Activated CD4-positive, alpha-beta T cell treated with anti-CD3 and anti-CD28 coated beads, Interleukin-2, amount 10 ng/mL, durations not matched to agents 7 days and 5 days (primary cell): Measurements from ENCODE around the gene DNAH8. TPM values are rescaled to one million over a fixed set of nuclear protein-coding genes. Genes with fewer than 3 reads are reported as not detected.
A peak's percentile ranks its signal among the peaks of the same experiment; 100 is the strongest.

Experiments used
- CTCF ChIA-PET: fragments of 350-600 bp; sonication (Branson Sonifier 250); formaldehyde crosslinking; loops from one replicate; lab custom pipeline; 2021; ENCODE audit warnings: antibody characterized with exemption; lab: Charles Lee
- POLR2A ChIA-PET: fragments of 350-600 bp; sonication (Branson Sonifier 250); formaldehyde crosslinking; loops from one replicate; lab custom pipeline; 2021; ENCODE audit warnings: antibody characterized with exemption; lab: Charles Lee
- DNase-seq: peaks from one replicate; pipeline ENCODE4 v3.0.0-alpha.2; 2020
- H3K27ac Mint-ChIP-seq: one replicate; pipeline ENCODE4 v1.8.0; 2021; ENCODE audit warnings: mild to moderate bottlenecking, moderate library complexity, mixed read lengths
- H3K27me3 Mint-ChIP-seq: one replicate; pipeline ENCODE4 v1.8.0; 2021; ENCODE audit warnings: mixed read lengths
- H3K36me3 Mint-ChIP-seq: one replicate; pipeline ENCODE4 v1.8.0; 2021; ENCODE audit warnings: low read depth, mixed read lengths
- H3K4me1 Mint-ChIP-seq: one replicate; pipeline ENCODE4 v1.8.0; 2021; ENCODE audit warnings: mixed read lengths
- H3K4me3 Mint-ChIP-seq: one replicate; pipeline ENCODE4 v1.8.0; 2021; ENCODE audit warnings: mild to moderate bottlenecking, moderate library complexity, mixed read lengths
- H3K9me3 Mint-ChIP-seq: one replicate; pipeline ENCODE4 v1.8.0; 2021; ENCODE audit warnings: mixed read lengths
- total RNA-seq, 2 experiments: library from RNA; stranded (reverse); gene quantifications; one replicate each; pipeline ENCODE4 v1.2.3, GENCODE V29; 2021

Gene DNAH8
- total RNA-seq, 2 experiments from 2014 or later: 0.07 to 0.10 TPM

DNA sequence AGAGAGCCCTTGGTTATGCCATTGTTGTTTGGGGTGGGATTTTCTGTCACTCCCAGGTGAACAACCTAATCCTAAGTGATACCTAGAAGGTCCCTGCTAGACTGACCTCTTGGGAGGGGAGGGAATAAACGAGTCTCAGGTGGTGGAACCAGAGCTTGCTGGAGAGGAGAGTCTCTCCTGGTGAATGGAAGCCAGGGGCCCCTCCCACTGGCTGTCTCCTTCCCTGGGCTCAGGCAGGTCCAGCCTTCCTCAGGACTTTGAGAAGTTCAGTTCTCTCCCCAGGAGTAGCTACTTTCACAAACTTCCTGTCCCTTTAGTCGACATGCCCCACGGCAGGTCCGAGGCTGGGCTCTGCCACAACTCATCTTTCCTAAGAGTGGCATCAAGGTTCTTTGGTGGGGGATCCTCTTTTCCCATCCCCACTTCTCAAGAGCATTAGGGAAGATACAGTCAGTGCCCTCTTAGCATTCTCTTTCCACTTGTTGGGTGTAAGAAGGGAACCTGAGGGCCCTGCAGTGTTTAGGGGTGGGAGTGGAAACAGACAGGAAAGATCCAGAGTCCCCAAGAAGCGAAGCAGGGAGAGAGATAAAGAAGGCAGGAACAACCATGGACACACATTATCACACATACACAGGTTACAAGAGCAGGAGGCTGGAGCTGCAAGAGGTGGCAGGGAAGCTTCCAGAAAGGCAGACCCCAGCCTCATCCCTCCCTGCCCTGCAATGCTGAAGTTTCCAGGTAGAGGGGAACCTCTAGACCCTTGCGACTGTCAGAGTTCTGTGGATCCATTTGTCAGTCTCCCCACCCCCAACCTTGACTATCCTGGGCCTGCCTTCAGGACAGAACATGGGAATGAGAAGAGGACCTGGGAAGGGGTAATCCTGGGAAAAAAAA, 332.6 kb downstream of the DNAH8 start:
- Mint-ChIP-seq H3K27me3 (peaks cover 38% of the 10 kb centered on the region), H3K4me1 (peaks cover 20% of the 10 kb centered on the region), H3K27ac (peak overlapping the region; percentile 63), H3K9me3 (no peaks in the 10 kb centered on the region), H3K4me3 (peak overlapping the region; percentile 25), H3K36me3 (no peaks in the 10 kb centered on the region)
- no peak for DNase-seq
- ChIA-PET POLR2A (no interaction called here), CTCF (no interaction called here)

DNA sequence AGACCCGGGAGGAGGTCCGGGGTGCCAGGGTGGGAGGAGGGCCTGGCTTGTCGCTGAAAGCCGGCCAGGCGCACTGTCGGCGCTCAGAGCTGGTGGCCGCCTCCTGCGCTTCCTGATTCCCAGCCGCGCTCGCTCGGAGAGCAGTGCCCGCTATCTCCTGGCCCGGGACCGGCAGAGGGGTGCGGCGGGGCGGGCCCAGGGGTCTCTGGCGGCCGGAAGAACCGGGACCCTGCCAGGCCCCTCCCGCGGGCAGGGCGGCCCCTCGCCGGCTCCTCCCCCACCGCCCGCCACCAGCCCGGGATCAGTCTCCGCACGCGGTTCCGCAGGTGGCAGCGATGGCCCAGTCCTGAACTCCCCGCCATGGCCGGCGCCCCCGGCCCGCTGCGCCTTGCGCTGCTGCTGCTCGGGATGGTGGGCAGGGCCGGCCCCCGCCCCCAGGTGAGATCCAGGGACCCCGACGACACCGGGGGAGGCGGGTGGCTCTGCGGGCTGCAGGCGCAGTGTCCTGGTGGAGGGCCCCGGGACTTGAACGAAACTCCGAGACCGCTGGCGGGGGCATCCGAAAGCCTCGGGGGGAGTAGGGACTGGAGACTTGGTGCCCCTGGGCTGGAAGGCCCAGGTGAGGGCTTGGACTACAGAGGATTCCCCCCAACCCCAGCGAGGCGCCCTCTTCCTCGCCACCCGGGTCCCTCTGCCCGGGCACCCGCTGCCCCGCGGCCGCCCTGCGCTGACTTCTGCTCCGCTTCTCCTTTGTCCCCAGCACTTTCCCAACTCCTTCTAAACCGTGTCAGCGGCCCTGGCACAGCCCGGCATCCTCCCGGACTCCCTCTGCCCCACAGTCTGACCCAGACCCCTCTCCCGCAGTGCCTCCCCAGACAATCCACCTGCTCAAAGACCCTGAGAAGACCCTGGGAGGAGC, 333.6 kb downstream of the DNAH8 start, which contains the start of gene GLP1R:
GLP1R (plus strand) TSS at position 301 of the 919 bp plus-strand sequence; CDS start at position 361, 60 bp downstream.
- H3K27ac Mint-ChIP-seq: peak within 1 kb of the TSS; percentile 63
- H3K9me3 Mint-ChIP-seq: no peaks in the 10 kb centered on the region
- H3K4me3 Mint-ChIP-seq: peak within 1 kb of the TSS; percentile 25
- CTCF ChIA-PET: no interaction called here
- DNase-seq: no peak
- peaks cover 38% of the 10 kb centered on the region for H3K27me3 Mint-ChIP-seq
- no peaks in the 10 kb centered on the region for H3K36me3 Mint-ChIP-seq
- POLR2A ChIA-PET: no interaction called here
- H3K4me1 Mint-ChIP-seq: peaks cover 20% of the 10 kb centered on the region

DNA sequence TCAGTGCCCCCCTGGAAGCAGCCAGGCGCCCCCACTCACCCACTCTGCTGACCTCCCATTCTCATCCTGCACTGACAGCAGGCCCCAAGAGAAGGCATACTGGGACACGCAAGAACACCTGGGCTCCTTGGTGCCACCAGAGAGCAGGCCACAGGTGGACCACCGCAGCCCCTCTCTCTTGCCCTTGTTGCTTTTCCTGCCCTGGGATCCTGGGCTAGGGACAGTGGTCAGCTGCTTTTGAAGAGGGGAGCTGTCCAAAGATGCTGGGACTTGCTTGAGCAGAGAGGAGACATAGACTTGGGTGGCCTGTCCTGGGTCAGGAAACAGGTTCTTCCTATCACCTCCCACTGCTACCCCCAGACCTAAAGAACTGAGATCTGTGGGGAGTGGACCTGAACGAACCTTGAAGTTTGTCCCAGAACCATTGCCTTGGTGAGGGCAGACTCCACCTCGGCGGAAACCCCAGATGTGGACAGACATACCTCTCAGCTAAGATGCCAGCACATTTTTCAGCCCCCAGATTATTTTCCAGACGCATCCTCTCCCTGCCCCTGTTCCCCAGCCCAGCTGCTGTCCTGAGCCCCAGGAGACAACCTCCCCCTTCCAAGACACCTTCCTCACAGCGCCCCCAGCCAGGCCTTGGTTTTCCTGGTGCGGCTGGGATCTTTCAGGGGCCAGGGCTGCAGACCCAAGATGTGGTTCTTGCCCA, 334.6 kb downstream of the DNAH8 start:
- CTCF ChIA-PET: interaction anchor here (1.0 to 2.1 kb wide), 3 partner anchors 9 to 38 kb away, joined by 3 to 7 read pairs (median 7); no protein-coding TSS in a partner anchor
- H3K4me3 Mint-ChIP-seq: no peak overlapping the region
- peaks cover 38% of the 10 kb centered on the region for H3K27me3 Mint-ChIP-seq
- no peak overlapping the region for H3K27ac Mint-ChIP-seq
- H3K4me1 Mint-ChIP-seq: peaks cover 20% of the 10 kb centered on the region
- DNase-seq: no peak
- H3K36me3 Mint-ChIP-seq: no peaks in the 10 kb centered on the region
- no peaks in the 10 kb centered on the region for H3K9me3 Mint-ChIP-seq
- POLR2A ChIA-PET: no interaction called here

DNA sequence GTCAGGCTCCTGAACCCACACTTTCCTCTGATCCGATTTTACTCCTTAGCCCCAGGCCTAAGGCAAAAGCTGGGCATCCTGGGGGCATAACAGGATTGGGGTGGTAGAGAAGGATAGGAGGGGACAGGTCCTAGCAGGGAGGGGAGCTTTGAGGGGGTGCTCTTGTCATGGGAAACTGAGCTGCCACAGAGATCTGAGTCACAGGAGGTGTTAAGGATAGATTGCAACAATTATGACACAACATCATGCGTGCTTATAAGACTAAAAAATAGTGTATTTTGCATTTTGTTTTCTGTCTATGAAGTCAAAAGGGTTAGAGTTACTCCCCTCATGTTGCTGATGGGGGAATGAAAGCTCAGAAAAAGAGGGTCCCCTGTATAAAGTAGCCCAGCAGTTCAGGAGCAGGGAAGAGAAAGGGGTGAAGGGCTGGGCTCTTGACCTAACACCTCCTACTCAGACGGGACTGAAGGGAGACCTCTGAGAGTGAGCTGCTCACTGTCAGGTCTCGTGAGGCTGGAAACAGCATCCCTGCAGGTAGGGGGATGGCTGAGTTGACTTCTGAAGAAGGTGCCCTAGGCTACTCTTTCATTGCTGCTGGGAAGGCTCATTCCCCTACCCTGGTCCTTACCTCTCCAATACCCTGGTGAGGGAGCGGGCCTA, 335.5 kb downstream of the DNAH8 start:
- Mint-ChIP-seq H3K9me3 (no peaks in the 10 kb centered on the region), H3K36me3 (no peaks in the 10 kb centered on the region), H3K4me1 (peaks cover 20% of the 10 kb centered on the region), H3K4me3 (no peak overlapping the region), H3K27me3 (peaks cover 38% of the 10 kb centered on the region), H3K27ac (no peak overlapping the region)
- no peak for DNase-seq
- POLR2A ChIA-PET: no interaction called here
- CTCF ChIA-PET: interaction anchor here (1.0 to 2.1 kb wide), 4 partner anchors 10 to 38 kb away, joined by 3 to 7 read pairs (median 6); no protein-coding TSS in a partner anchor

DNA sequence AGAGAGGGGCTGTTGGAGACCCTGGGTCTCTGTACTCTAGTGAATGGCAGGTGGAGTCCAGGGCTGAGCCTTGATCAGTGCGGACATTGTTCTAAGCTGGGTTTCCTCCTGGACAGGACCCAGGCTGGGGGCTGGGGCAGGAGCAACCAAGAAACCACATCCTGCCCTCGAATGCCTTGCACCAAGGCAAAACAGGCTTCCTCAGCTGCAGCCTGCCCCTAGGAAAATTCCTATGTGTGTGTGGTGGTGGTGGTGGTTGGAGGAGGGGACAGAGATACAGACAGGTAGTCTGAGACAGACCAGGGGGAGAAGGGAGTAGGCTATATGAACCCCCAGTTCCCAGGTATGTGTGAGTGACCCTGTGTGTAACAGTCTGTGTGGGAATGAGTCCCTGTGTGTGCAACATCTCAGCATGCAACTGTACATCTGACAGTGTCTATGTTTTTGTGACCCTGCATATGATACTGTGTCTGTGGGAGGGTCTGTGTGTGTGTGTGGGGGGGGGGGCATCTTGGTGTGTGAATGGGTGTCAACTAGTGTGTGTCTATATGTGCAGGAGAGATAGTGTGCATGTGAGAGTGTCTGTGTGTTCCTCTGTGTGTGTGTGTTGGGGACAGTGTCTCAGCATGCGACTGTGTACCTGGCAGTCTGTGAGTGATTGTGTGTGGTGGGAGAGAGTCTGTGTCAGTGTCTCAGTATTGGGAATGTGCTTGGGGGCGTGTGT, 336.4 kb downstream of the DNAH8 start:
- Mint-ChIP-seq H3K4me3 (no peak overlapping the region), H3K27me3 (peaks cover 32% of the 10 kb centered on the region), H3K4me1 (peaks cover 20% of the 10 kb centered on the region), H3K36me3 (no peaks in the 10 kb centered on the region), H3K27ac (no peak overlapping the region), H3K9me3 (no peaks in the 10 kb centered on the region)
- ChIA-PET POLR2A (no interaction called here), CTCF (interaction anchor here (1.7 to 2.1 kb wide), 2 partner anchors 9 to 22 kb away, joined by 5 to 7 read pairs; no protein-coding TSS in a partner anchor)
- no peak for DNase-seq

DNA sequence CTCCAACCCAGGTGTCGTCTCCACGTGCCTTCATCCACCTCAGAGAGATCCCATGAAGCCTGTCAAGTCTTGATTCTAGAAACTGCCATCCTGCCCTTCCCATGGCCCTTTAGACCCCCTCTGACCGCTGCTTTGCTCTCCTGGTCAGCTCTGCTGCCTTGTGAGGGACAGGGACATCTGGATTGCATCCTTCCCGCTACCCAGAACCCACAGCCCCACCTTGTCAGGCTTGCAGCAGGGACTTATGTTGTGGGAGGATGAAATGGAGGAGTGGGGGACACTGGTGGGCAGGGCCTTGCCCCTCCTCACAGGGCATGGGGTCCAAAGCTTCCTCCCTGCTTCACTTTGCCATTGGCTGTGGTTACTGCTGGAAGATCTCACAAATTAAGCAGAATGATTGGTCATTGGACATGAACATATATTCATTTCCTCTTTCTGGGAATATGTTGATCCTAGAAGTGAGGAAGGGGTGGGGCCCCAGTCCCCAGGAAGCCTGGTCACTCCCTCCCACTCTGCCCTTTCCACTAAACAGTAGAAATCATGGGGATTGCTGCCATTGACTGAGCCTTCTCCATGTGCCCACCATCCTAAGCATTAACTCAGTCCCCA, 338.0 kb downstream of the DNAH8 start:
- POLR2A ChIA-PET: no interaction called here
- H3K4me1 Mint-ChIP-seq: peaks cover 18% of the 10 kb centered on the region
- CTCF ChIA-PET: no interaction called here
- H3K36me3 Mint-ChIP-seq: no peaks in the 10 kb centered on the region
- no peaks in the 10 kb centered on the region for H3K9me3 Mint-ChIP-seq
- no peak overlapping the region for H3K4me3 Mint-ChIP-seq
- H3K27me3 Mint-ChIP-seq: peaks cover 17% of the 10 kb centered on the region
- DNase-seq: no peak
- no peak overlapping the region for H3K27ac Mint-ChIP-seq

DNA sequence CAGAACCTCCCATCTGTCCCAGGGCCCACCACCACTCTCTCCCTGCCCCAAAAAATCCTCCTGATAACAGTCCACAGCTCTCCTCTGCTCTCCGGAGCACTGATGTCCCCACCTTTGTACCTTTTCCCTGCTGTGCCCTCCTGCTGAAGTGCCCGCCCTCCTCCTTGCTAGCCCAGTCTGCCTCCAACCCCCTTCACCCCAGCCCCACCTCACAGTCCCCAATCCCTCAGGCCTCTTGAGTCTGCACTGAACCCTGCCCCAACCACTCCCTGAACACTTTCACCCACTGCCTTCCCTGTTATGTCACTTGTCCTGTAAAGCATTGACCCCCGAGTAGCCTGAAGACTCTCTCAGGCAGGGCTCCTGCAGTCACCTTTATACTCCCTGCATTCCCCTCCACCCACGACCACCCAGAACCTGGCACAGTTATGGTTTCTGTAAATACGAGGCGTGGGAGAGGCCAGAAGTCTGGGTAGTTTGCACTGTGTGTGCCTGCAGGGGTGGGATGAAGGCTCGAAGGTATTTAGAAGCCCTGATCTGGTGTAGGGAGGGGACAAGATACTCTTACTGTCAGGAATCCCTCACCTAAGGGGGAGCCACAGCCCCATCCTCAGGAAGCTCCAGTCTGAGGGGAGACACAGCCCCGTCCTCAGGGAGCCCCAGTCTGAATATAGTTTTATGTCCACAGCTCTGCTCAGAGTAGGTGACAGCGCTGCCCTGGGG, 338.9 kb downstream of the DNAH8 start:
- H3K4me3 Mint-ChIP-seq: no peak overlapping the region

DNA sequence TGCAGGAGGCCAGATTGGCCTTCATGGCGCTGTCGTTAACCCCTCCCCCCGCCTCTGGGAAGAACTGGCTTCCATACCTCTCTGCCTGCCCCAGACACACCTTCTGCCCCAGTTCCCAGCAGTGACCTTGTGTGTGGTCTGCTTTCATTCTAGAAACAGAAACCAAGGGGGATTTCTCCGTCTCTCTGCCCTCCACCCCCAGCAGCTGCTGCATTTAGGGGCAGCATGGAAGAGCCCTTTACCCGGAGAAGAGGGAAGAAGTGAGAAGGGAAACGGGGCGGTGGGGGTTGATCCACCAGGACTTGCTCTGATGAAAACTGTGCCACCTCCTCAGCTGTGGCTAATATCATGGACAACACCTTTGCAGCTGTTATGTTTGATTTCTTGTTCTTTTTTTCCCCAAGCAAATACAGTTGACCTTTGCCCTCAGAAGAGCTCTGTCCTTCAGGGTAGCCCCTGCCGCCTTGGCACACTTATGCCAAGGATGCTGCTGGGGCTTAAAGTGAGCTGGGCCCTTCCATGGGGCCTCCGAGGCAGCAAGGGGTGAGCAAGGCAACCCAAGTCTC, 339.5 kb downstream of the DNAH8 start:
- H3K9me3 Mint-ChIP-seq: no peaks in the 10 kb centered on the region
- H3K27me3 Mint-ChIP-seq: peaks cover 9% of the 10 kb centered on the region
- ChIA-PET POLR2A (no interaction called here), CTCF (interaction anchor here (1.3 kb wide), 1 partner anchor 20 kb away, joined by 4 read pairs; no protein-coding TSS in a partner anchor)
- H3K4me3 Mint-ChIP-seq: no peak overlapping the region
- no peak for DNase-seq
- no peak overlapping the region for H3K27ac Mint-ChIP-seq
- no peaks in the 10 kb centered on the region for H3K36me3 Mint-ChIP-seq
- H3K4me1 Mint-ChIP-seq: peaks cover 12% of the 10 kb centered on the region

More for the DNA sequence above, 338.9 kb downstream of the DNAH8 start:
- CTCF ChIA-PET: no interaction called here
- H3K9me3 Mint-ChIP-seq: no peaks in the 10 kb centered on the region
- no peaks in the 10 kb centered on the region for H3K36me3 Mint-ChIP-seq
- no peak for DNase-seq
- POLR2A ChIA-PET: no interaction called here
- no peak overlapping the region for H3K27ac Mint-ChIP-seq
- peaks cover 15% of the 10 kb centered on the region for H3K27me3 Mint-ChIP-seq
- peaks cover 18% of the 10 kb centered on the region for H3K4me1 Mint-ChIP-seq

DNA sequence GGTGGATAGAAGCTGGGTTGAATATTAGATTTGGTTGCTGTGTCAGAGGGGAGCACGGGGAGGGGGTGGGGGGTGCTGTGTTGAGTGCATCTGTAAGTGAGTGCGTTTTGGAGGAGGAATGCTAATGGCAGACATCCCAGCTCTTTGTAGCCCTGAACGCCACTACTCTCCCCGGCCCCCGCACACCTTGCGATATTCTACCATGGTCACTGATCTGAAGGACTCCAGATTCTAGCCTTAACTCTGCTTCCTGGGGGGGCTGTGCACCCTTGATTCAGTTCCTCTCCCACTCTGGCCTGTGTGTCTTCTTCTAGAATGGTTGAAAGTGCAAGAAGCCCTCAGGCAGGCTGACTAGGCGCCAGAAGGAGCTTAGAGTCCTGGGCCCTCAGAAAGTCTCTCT, 340.6 kb downstream of the DNAH8 start:
- no peaks in the 10 kb centered on the region for H3K9me3 Mint-ChIP-seq
- CTCF ChIA-PET: interaction anchor here (1.3 kb wide), 1 partner anchor 19 kb away, joined by 4 read pairs; no protein-coding TSS in a partner anchor
- H3K36me3 Mint-ChIP-seq: no peaks in the 10 kb centered on the region
- POLR2A ChIA-PET: no interaction called here
- no peaks in the 10 kb centered on the region for H3K27me3 Mint-ChIP-seq
- H3K4me1 Mint-ChIP-seq: peaks cover 12% of the 10 kb centered on the region
- H3K4me3 Mint-ChIP-seq: no peak overlapping the region
- DNase-seq: no peak
- no peak overlapping the region for H3K27ac Mint-ChIP-seq

DNA sequence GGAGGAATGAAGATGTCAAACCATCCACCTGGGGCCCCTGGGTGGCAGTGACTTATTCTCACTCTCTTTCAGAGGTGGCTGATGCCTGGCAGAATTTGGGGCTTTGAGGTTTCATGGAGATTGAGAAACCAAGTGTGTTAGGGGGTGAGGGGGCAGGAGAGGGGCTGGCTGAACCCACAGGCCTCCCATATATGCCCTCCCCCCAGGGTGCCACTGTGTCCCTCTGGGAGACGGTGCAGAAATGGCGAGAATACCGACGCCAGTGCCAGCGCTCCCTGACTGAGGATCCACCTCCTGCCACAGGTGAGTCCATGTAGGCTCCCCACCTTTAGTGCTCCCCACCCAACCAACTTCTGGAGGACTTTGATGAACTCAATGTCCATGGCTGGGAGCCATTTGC, 341.1 kb downstream of the DNAH8 start:
- no peak overlapping the region for H3K4me3 Mint-ChIP-seq

More for the DNA sequence above, 341.1 kb downstream of the DNAH8 start:
- H3K4me1 Mint-ChIP-seq: peaks cover 8% of the 10 kb centered on the region
- H3K9me3 Mint-ChIP-seq: no peaks in the 10 kb centered on the region
- H3K36me3 Mint-ChIP-seq: no peaks in the 10 kb centered on the region
- DNase-seq: no peak
- ChIA-PET POLR2A (no interaction called here), CTCF (no interaction called here)
- no peak overlapping the region for H3K27ac Mint-ChIP-seq
- no peaks in the 10 kb centered on the region for H3K27me3 Mint-ChIP-seq
